HEK293T (cell line): ENCODE results near the gene HJURP.

ENCODE experiments used
- CTCF ChIA-PET: fragments of 350-600 bp; formaldehyde crosslinking; extraction: SDS; loops from one replicate; lab custom pipeline; 2021; ENCODE audit warnings: antibody characterized with exemption, inconsistent platforms; lab: Yijun Ruan, JAX
- POLR2A ChIA-PET: fragments of 350-600 bp; formaldehyde crosslinking; extraction: SDS; loops from one replicate; lab custom pipeline; 2020; ENCODE audit warnings: antibody characterized with exemption, inconsistent platforms; lab: Yijun Ruan, JAX
- DNase-seq: peaks from one replicate; pipeline ENCODE4 v3.0.0; 2012; ENCODE audit warnings: mixed read lengths; ENCODE audit errors: extremely low spot score
- ARNT ChIP-seq: fragments of 450-650 bp; IDR thresholded peaks from 2 replicates; pipeline ENCODE4 v1.6.1; 2017; ENCODE audit warnings: mild to moderate bottlenecking
- BHLHE40 ChIP-seq: fragments of 450-650 bp; IDR thresholded peaks from 2 replicates; pipeline ENCODE4 v1.6.1; 2016; ENCODE audit warnings: mild to moderate bottlenecking, moderate library complexity, borderline replicate concordance
- CTBP1 ChIP-seq: fragments of 450-650 bp; IDR thresholded peaks from 2 replicates; pipeline ENCODE4 v1.6.1; 2016; ENCODE audit warnings: borderline replicate concordance
- ELF4 ChIP-seq: fragments of 450-650 bp; IDR thresholded peaks from 2 replicates; pipeline ENCODE4 v1.6.1; 2017; ENCODE audit warnings: antibody characterized with exemption
- FOXA1 ChIP-seq: fragments of 450-650 bp; IDR thresholded peaks from 2 replicates; pipeline ENCODE4 v1.6.1; 2016; ENCODE audit warnings: mild to moderate bottlenecking
- FOXK2 ChIP-seq: fragments of 450-650 bp; IDR thresholded peaks from 2 replicates; pipeline ENCODE4 v1.6.1; 2016; ENCODE audit warnings: mild to moderate bottlenecking
- FOXM1 ChIP-seq: fragments of 450-650 bp; IDR thresholded peaks from 2 replicates; pipeline ENCODE4 v1.6.1; 2017; ENCODE audit warnings: mild to moderate bottlenecking, borderline replicate concordance
- HDGF ChIP-seq: fragments of 450-650 bp; IDR thresholded peaks from 2 replicates; pipeline ENCODE4 v1.6.1; 2017; ENCODE audit warnings: antibody characterized with exemption, borderline replicate concordance
- L3MBTL2 ChIP-seq: fragments of 450-650 bp; conservative IDR thresholded peaks from 2 replicates; pipeline ENCODE4 v1.6.1; 2016; ENCODE audit warnings: mild to moderate bottlenecking
- LEF1 ChIP-seq: fragments of 450-650 bp; IDR thresholded peaks from 2 replicates; pipeline ENCODE4 v1.6.1; 2017; ENCODE audit warnings: mild to moderate bottlenecking, borderline replicate concordance
- NFRKB ChIP-seq: fragments of 450-650 bp; IDR thresholded peaks from 2 replicates; pipeline ENCODE4 v1.6.1; 2016; ENCODE audit warnings: mild to moderate bottlenecking, moderate library complexity
- PKNOX1 ChIP-seq: fragments of 450-650 bp; IDR thresholded peaks from 2 replicates; pipeline ENCODE4 v1.6.1; 2016
- SP1 ChIP-seq: fragments of 450-650 bp; IDR thresholded peaks from 2 replicates; pipeline ENCODE4 v1.6.1; 2017
- SUZ12 ChIP-seq: fragments of 450-650 bp; IDR thresholded peaks from 2 replicates; pipeline ENCODE4 v1.6.1; 2016; ENCODE audit warnings: mild to moderate bottlenecking
- TARDBP ChIP-seq: fragments of 450-650 bp; IDR thresholded peaks from 2 replicates; pipeline ENCODE4 v1.6.1; 2016
- ZNF384 ChIP-seq: fragments of 450-650 bp; IDR thresholded peaks from 2 replicates; pipeline ENCODE4 v1.6.1; 2016

HJURP gene

GRCh38 chr2:233828546-233829192 lies 25.7 kb downstream of the HJURP start:
- no peak for DNase-seq
- TF ChIP-seq ELF4 (no peak), HDGF (no peak), FOXM1 (no peak), BHLHE40 (no peak), L3MBTL2 (no peak), NFRKB (no peak), FOXK2 (no peak), FOXA1 (no peak), CTBP1 (no peak), SP1 (no peak), SUZ12 (no peak)
- POLR2A ChIA-PET, result no interaction called here
- CTCF ChIA-PET, result no interaction called here

GRCh38 chr2:233824373-233824772 lies 30.0 kb downstream of the HJURP start:
- POLR2A ChIA-PET, result no interaction called here
- no peak for DNase-seq
- CTCF ChIA-PET, result interaction anchor here (1.4 kb wide), 1 partner anchor 9 kb away, joined by 5 read pairs; no protein-coding TSS in a partner anchor
- TF ChIP-seq FOXK2, result no peak

- no peak for DNase-seq
- POLR2A ChIA-PET, result no interaction called here
- CTCF ChIA-PET, result interaction anchor here (1.4 kb wide), 1 partner anchor 9 kb away, joined by 5 read pairs; no protein-coding TSS in a partner anchor
- TF ChIP-seq L3MBTL2 (no peak), BHLHE40 (no peak), HDGF (no peak), ARNT (no peak), ELF4 (no peak), SUZ12 (no peak), PKNOX1 (no peak), CTBP1 (no peak), FOXM1 (no peak), SP1 (no peak), LEF1 (no peak), FOXK2 (no peak), ZNF384 (no peak), TARDBP (no peak), FOXA1 (no peak), NFRKB (no peak)
Observed at GRCh38 chr2:233823731-233824121, 30.6 kb downstream of the HJURP start.

- CTCF ChIA-PET, result interaction anchor here (1.1 to 1.4 kb wide), 2 partner anchors 10 to 22 kb away, joined by 3 to 5 read pairs; no protein-coding TSS in a partner anchor
- no peak for TF ChIP-seq LEF1
- no peak for TF ChIP-seq ELF4
- TF ChIP-seq ARNT, result no peak
- no peak for TF ChIP-seq SP1
- no peak for TF ChIP-seq ZNF384
- no peak for TF ChIP-seq FOXK2
- no peak for TF ChIP-seq HDGF
- TF ChIP-seq SUZ12, result no peak
- no peak for TF ChIP-seq FOXM1
- no peak for TF ChIP-seq NFRKB
- no peak for TF ChIP-seq FOXA1
- TF ChIP-seq BHLHE40, result no peak
- no peak for TF ChIP-seq CTBP1
- no peak for TF ChIP-seq L3MBTL2
- TF ChIP-seq PKNOX1, result no peak
- no peak for TF ChIP-seq TARDBP
- no peak for DNase-seq
- POLR2A ChIA-PET, result no interaction called here
Observed at GRCh38 chr2:233822781-233823730, 31.3 kb downstream of the HJURP start.

- TF ChIP-seq BHLHE40, result no peak
- TF ChIP-seq HDGF, result no peak
- TF ChIP-seq SUZ12, result no peak
- TF ChIP-seq PKNOX1, result no peak
- no peak for TF ChIP-seq ZNF384
- TF ChIP-seq FOXA1, result no peak
- no peak for DNase-seq
- ChIA-PET CTCF (interaction anchor here (1.1 kb wide), 1 partner anchor 21 kb away, joined by 3 read pairs; no protein-coding TSS in a partner anchor), POLR2A (no interaction called here)
Observed at GRCh38 chr2:233822101-233822771, 32.1 kb downstream of the HJURP start.

GRCh38 chr2:233821709-233822100 lies 32.6 kb downstream of the HJURP start:
- no peak for DNase-seq
- CTCF ChIA-PET, result interaction anchor here (1.1 kb wide), 1 partner anchor 21 kb away, joined by 3 read pairs; no protein-coding TSS in a partner anchor
- POLR2A ChIA-PET, result no interaction called here

More at GRCh38 chr2:233821709-233822100, 32.6 kb downstream of the HJURP start:
- TF ChIP-seq LEF1, result no peak
- no peak for TF ChIP-seq FOXA1
- no peak for TF ChIP-seq FOXM1
- TF ChIP-seq NFRKB, result no peak
- no peak for TF ChIP-seq ZNF384
- TF ChIP-seq TARDBP, result no peak
- TF ChIP-seq ELF4, result no peak
- TF ChIP-seq CTBP1, result no peak
- TF ChIP-seq PKNOX1, result no peak
- no peak for TF ChIP-seq HDGF
- TF ChIP-seq BHLHE40, result no peak
- no peak for TF ChIP-seq ARNT
- TF ChIP-seq L3MBTL2, result no peak
- no peak for TF ChIP-seq SUZ12
- TF ChIP-seq FOXK2, result no peak
- no peak for TF ChIP-seq SP1
